Neural cell (in vitro differentiated cells): Measurements from ENCODE around the gene ABCC9. TPM values are rescaled to one million over a fixed set of nuclear protein-coding genes. Genes with fewer than 3 reads are reported as not detected.

Source experiments
- H2AFZ ChIP-seq: fragments of 200-600, 300-800 bp; sonication (generic), shearing (Covaris generic); 2 replicates; pipeline ENCODE4 v1.6.0; 2014; ENCODE audit warnings: low read depth, mild to moderate bottlenecking, antibody characterized with exemption, low read length, moderate library complexity
- H3F3A ChIP-seq: fragments of 200-600 bp; shearing (Covaris generic); 2 replicates; pipeline ENCODE4 v1.6.1; 2016; ENCODE audit warnings: mild to moderate bottlenecking, moderate library complexity, mixed read lengths, antibody characterized with exemption, low read length; ENCODE audit not compliant: insufficient read depth, poor library complexity, severe bottlenecking
- H3K27ac ChIP-seq: fragments of 200-600, 300-800 bp; sonication (generic), shearing (Covaris generic); 2 replicates; pipeline ENCODE4 v1.5.1; 2014; ENCODE audit warnings: mild to moderate bottlenecking, low read length, moderate library complexity
- H3K27me3 ChIP-seq: fragments of 300-800, 200-600 bp; sonication (generic), shearing (Covaris generic); 2 replicates; pipeline ENCODE4 v1.6.0; 2014; ENCODE audit warnings: mild to moderate bottlenecking, low read depth, low read length, moderate library complexity; ENCODE audit not compliant: insufficient read depth
- H3K36me3 ChIP-seq: fragments of 300-800, 200-600 bp; sonication (generic), shearing (Covaris generic); 2 replicates; pipeline ENCODE4 v1.5.1; 2014; ENCODE audit warnings: mild to moderate bottlenecking, antibody characterized with exemption, low read length, moderate library complexity; ENCODE audit not compliant: insufficient read depth
- H3K4me2 ChIP-seq: fragments of 300-800, 200-600 bp; sonication (generic), shearing (Covaris generic); 2 replicates; pipeline ENCODE4 v1.6.0; 2014; ENCODE audit warnings: mild to moderate bottlenecking, low read length
- H3K4me3 ChIP-seq: fragments of 300-800, 200-600 bp; sonication (generic), shearing (Covaris generic); 2 replicates; pipeline ENCODE4 v1.5.1; 2014; ENCODE audit warnings: mild to moderate bottlenecking, low read length, moderate library complexity
- H3K79me2 ChIP-seq: fragments of 200-600 bp; shearing (Covaris generic); replicated peaks from 2 replicates; pipeline ENCODE4 v1.6.0; 2014; ENCODE audit warnings: mild to moderate bottlenecking, low read length, moderate library complexity; ENCODE audit not compliant: insufficient read depth
- H3K9ac ChIP-seq: fragments of 300-800, 200-600 bp; sonication (generic), shearing (Covaris generic); 2 replicates; pipeline ENCODE4 v1.6.1; 2016; ENCODE audit warnings: mild to moderate bottlenecking, low read length, mixed read lengths
- H3K9me2 ChIP-seq: fragments of 200-600 bp; shearing (Covaris generic); 2 replicates; pipeline ENCODE4 v1.6.1; 2016; ENCODE audit warnings: mild to moderate bottlenecking, low read length, mixed read lengths; ENCODE audit not compliant: insufficient read depth
- H3K9me3 ChIP-seq: fragments of 200-600, 300-800 bp; sonication (generic), shearing (Covaris generic); 2 replicates; pipeline ENCODE4 v1.6.1; 2016; ENCODE audit warnings: mild to moderate bottlenecking, mixed run types, low read length, moderate library complexity, mixed read lengths
- H4K20me1 ChIP-seq: fragments of 200-600 bp; shearing (Covaris generic); 2 replicates; pipeline ENCODE4 v1.6.1; 2016; ENCODE audit warnings: mild to moderate bottlenecking, mixed run types; ENCODE audit not compliant: insufficient read depth
- CTCF ChIP-seq: fragments of 450-650 bp; IDR thresholded peaks from 2 replicates; pipeline ENCODE4 v1.5.1; 2014; ENCODE audit warnings: antibody characterized with exemption, mild to moderate bottlenecking, moderate library complexity; ENCODE audit not compliant: poor library complexity, severe bottlenecking
- EP300 ChIP-seq: fragments of 450-650 bp; conservative IDR thresholded peaks from 2 replicates; pipeline ENCODE4 v1.6.1; 2014; ENCODE audit warnings: antibody characterized with exemption, mild to moderate bottlenecking, moderate library complexity; ENCODE audit not compliant: poor library complexity, severe bottlenecking
- EZH2 ChIP-seq: fragments of 200-600, 300-800 bp; shearing (Covaris generic), sonication (generic); IDR thresholded peaks from 2 replicates; pipeline ENCODE4 v1.6.1; 2014; ENCODE audit warnings: antibody characterized with exemption, low read length, borderline replicate concordance, mild to moderate bottlenecking; ENCODE audit not compliant: insufficient read depth, poor library complexity, severe bottlenecking
- MXI1 ChIP-seq: fragments of 450-650 bp; conservative IDR thresholded peaks from 2 replicates; pipeline ENCODE4 v1.6.1; 2014; ENCODE audit warnings: antibody characterized with exemption, mild to moderate bottlenecking; ENCODE audit not compliant: poor library complexity, severe bottlenecking
- POLR2AphosphoS5 ChIP-seq: IDR thresholded peaks from 2 replicates; pipeline ENCODE4 v1.6.1; 2012
- RAD21 ChIP-seq: fragments of 450-650 bp; conservative IDR thresholded peaks from 2 replicates; pipeline ENCODE4 v1.6.1; 2014; ENCODE audit warnings: antibody characterized with exemption, mild to moderate bottlenecking, moderate library complexity
- REST ChIP-seq: IDR thresholded peaks from 2 replicates; pipeline ENCODE4 v1.6.1; 2012; ENCODE audit warnings: borderline replicate concordance
- SMC3 ChIP-seq: fragments of 450-650 bp; conservative IDR thresholded peaks from 2 replicates; pipeline ENCODE4 v1.6.1; 2014; ENCODE audit warnings: antibody characterized with exemption, mild to moderate bottlenecking, moderate library complexity; ENCODE audit not compliant: poor library complexity
- TAF1 ChIP-seq: IDR thresholded peaks from 2 replicates; pipeline ENCODE4 v1.6.1; 2012; ENCODE audit warnings: low read depth
- polyA plus RNA-seq: library from polyadenylated mRNA; depleted of rRNA; stranded (reverse); fragments of >200 nt; gene quantifications from 2 replicates; pipeline ENCODE4 v1.2.3, GENCODE V29; 2014

Gene ABCC9
- polyA plus RNA-seq, 1 donor from 2014 or later: 0.32 TPM

GRCh38 chr12:21826618-21826910 is 114.7 kb downstream of the ABCC9 start:
- H3K4me3 ChIP-seq: no peak overlapping the region
- no peaks in the 10 kb centered on the region for H3K27me3 ChIP-seq
- no peak for TF ChIP-seq TAF1
- no peak for TF ChIP-seq EZH2
- no peak for TF ChIP-seq REST
- no peak for TF ChIP-seq SMC3
- TF ChIP-seq RAD21: no peak
- TF ChIP-seq EP300: no peak
- no peak for TF ChIP-seq MXI1
- TF ChIP-seq CTCF: no peak
- no peak for TF ChIP-seq POLR2AphosphoS5
- no peak overlapping the region for H3K9ac ChIP-seq
- H2AFZ ChIP-seq: no peak overlapping the region
- no peak overlapping the region for H3K4me2 ChIP-seq
- no peaks in the 10 kb centered on the region for H4K20me1 ChIP-seq
- H3K27ac ChIP-seq: no peak overlapping the region
- no peaks in the 10 kb centered on the region for H3K9me2 ChIP-seq
- H3K9me3 ChIP-seq: no peaks in the 10 kb centered on the region
- H3F3A ChIP-seq: no peaks in the 10 kb centered on the region
- H3K36me3 ChIP-seq: no peaks in the 10 kb centered on the region
- H3K79me2 ChIP-seq: no peaks in the 10 kb centered on the region

- Histone ChIP-seq H2AFZ (no peak overlapping the region), H3K79me2 (no peaks in the 10 kb centered on the region), H3K4me3 (no peak overlapping the region), H3K9me3 (no peaks in the 10 kb centered on the region), H3K27me3 (no peaks in the 10 kb centered on the region), H3K9ac (no peak overlapping the region), H3K27ac (no peak overlapping the region), H4K20me1 (no peaks in the 10 kb centered on the region), H3K4me2 (no peak overlapping the region), H3K9me2 (no peaks in the 10 kb centered on the region), H3K36me3 (no peaks in the 10 kb centered on the region), H3F3A (no peaks in the 10 kb centered on the region)
- TF ChIP-seq REST (no peak), MXI1 (no peak), TAF1 (no peak), EP300 (no peak), SMC3 (no peak), POLR2AphosphoS5 (no peak), CTCF (no peak), EZH2 (no peak), RAD21 (no peak)
Measured at GRCh38 chr12:21825886-21826617, 115.2 kb downstream of the ABCC9 start.
